Adrenal gland (tissue), 12 donors: ENCODE results near the gene MYO9B. TPM values are rescaled to one million over a fixed set of nuclear protein-coding genes. Genes with fewer than 3 reads are reported as not detected.

ENCODE experiments used
- DNase-seq, 7 donors: peaks; one replicate each; pipeline ENCODE4 v3.0.0-alpha.2; 2019 to 2020
- H3K27ac ChIP-seq, 5 donors: fragments of 200-600 bp; sonication (generic) in 4 of 5; 1 replicate in 3 of 5; 2 replicates in 2 of 5; pipeline versions ENCODE4 v1.5.1 to v1.8.0; 2016 to 2020; ENCODE audit warnings: mild to moderate bottlenecking in 1 of 5
- H3K27me3 ChIP-seq: fragments of 200-600 bp; 2 replicates; pipeline ENCODE4 v1.8.0; 2021
- H3K36me3 ChIP-seq, 2 donors: fragments of 200-600 bp; replicated peaks in 1 of 2; 1 replicate in 1 of 2; 2 replicates in 1 of 2; pipeline versions ENCODE4 v1.5.1 to v1.8.0; 2018 to 2022
- H3K4me1 ChIP-seq, 2 donors: fragments of 200-600 bp; replicated peaks in 1 of 2; 1 replicate in 1 of 2; 2 replicates in 1 of 2; pipeline versions ENCODE4 v1.5.1 to v1.8.0; 2018 to 2021
- H3K4me3 ChIP-seq, 4 donors: fragments of 200-600 bp; sonication (generic) in 3 of 4; one replicate each; pipeline ENCODE4 v1.5.1; 2016 to 2018
- H3K9me3 ChIP-seq, 3 donors: fragments of 200-600 bp; sonication (generic) in 1 of 3; replicated peaks in 1 of 3; 1 replicate in 2 of 3; 2 replicates in 1 of 3; pipeline versions ENCODE4 v1.5.1 to v1.8.0; 2016 to 2021
- POLR2A ChIP-seq, 2 donors: fragments of 450-650 bp; IDR thresholded peaks; one replicate each; pipeline ENCODE4 v1.6.1; 2017; ENCODE audit warnings: antibody characterized with exemption in 2 of 2, mild to moderate bottlenecking in 2 of 2, moderate library complexity in 1 of 2
- WGBS, 4 donors: extraction: QIAGEN DNeasy Blood & Tissue Kit in 2 of 4; methylation state at CpG; one replicate each; pipeline versions ENCODE4 v1.1.5 to v1.1.7; 2013 to 2017; 5-methylcytosine and 5-hydroxymethylcytosine counted together
- intact Hi-C, 2 donors: fragments of 100-400 bp; cut with DNase I; formaldehyde crosslinking; loops; one replicate each; pipeline versions ENCODE4 v1.14.1 to v1.15.0; 2022 to 2023
- polyA plus RNA-seq, 3 donors: library from polyadenylated mRNA; stranded (reverse); fragments of 200-250 nt in 2 of 3; fragments of 350-450 nt in 1 of 3; fragmentation: Illumina TruSeq in 1 of 3; extraction: RNeasy Lipid Tissue Mini Kit (QIAGEN cat#74804) in 1 of 3; gene quantifications; one replicate each; pipeline ENCODE4 v1.2.3, GENCODE V29; 2013 to 2014
- total RNA-seq, 9 donors: library from RNA; depleted of rRNA in 4 of 9; stranded (reverse); fragments of >200 nt in 4 of 9; fragments of 120-200 nt in 1 of 9; fragmentation: NEBNext Ultra II Directional in 1 of 9; extraction: Animal tissue kit (Norgen Biotek cat#: 25700) in 1 of 9; gene quantifications; one replicate each; pipeline versions ENCODE4 v1.1.0 to v1.2.4, GENCODE V29; 2013 to 2023
- TF ChIP-seq, protein P1 (sequence below), 6 experiments: fragments of 450-650 bp in 4 of 6; fragments of 200-600 bp in 2 of 6; sonication (generic) in 1 of 6; IDR thresholded peaks; 1 replicate in 5 of 6; 2 replicates in 1 of 6; pipeline versions ENCODE4 v1.5.1 to v1.8.0; 2016 to 2021; ENCODE audit warnings: antibody characterized with exemption in 6 of 6, mild to moderate bottlenecking in 2 of 6, moderate library complexity in 1 of 6
- donor health status: healthy with polysubstance abuse.
- donor health status: Bipolar disorder and iron deficiency.
- donor health status: DM: yes; HTN: yes; CAD: no.
- donor health status: DM: no; HTN: no; CAD: no.
- donor health status: DM: no; HTN: no; CAD: no.
- donor health status: DM: yes; HTN: yes; CAD: no.

MYO9B gene
- total and polyA plus RNA-seq, 12 donors: 23.6 to 236 (median 86.3) TPM

DNA sequence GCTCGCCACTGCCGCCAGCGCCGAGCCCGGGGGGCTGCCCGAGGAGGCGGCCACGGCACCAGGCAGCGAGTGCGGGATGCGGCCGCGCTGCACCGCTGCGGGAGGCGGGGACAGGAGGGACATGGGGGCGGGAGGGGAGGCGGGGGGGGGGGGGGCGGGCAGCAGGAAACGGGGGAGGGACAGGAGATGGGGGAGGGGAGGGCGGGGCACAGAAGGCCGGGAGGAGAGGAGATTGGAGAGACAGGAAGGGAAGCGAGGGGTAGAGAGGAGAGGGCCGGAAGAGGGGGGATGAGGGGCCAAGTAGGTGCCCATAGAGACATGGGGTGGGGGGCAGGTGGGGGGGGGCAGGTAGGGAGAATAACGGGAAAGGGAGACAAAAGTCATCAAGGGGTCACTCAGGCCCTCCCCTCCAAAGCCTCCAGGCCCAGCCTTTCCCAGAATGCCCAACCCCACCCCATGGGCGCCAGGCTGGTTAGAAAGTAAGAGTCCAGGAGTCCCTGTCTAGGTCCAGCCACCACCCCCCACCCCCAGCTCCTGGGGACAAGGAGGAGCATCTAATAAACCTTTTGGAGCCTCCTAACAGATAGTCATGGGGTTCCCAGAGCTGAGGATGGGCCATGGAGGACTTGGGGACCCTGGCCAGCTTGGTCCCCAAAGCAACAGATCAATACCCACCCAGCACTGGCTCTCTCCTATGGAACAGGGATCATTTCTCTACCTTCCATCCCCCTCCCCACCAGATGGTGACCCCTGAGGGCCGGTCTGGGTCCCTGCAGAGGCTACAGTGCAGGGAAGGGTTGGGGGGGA lies 160.6 kb downstream of the MYO9B start:
- peak in 3 of 7 donors; percentile 35 to 42 (median 38) for DNase-seq
- intact Hi-C loops: no loop called here
- TF ChIP-seq POLR2A (IDR thresholded peaks at IDR 0.05): no peak
- TF ChIP-seq, protein P1, sequence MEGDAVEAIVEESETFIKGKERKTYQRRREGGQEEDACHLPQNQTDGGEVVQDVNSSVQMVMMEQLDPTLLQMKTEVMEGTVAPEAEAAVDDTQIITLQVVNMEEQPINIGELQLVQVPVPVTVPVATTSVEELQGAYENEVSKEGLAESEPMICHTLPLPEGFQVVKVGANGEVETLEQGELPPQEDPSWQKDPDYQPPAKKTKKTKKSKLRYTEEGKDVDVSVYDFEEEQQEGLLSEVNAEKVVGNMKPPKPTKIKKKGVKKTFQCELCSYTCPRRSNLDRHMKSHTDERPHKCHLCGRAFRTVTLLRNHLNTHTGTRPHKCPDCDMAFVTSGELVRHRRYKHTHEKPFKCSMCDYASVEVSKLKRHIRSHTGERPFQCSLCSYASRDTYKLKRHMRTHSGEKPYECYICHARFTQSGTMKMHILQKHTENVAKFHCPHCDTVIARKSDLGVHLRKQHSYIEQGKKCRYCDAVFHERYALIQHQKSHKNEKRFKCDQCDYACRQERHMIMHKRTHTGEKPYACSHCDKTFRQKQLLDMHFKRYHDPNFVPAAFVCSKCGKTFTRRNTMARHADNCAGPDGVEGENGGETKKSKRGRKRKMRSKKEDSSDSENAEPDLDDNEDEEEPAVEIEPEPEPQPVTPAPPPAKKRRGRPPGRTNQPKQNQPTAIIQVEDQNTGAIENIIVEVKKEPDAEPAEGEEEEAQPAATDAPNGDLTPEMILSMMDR (IDR thresholded peaks at IDR 0.05): no peak
- peaks cover 21 to 23% of the 10 kb centered on the region in 2 donors for H3K4me1 ChIP-seq
- WGBS, 4 donors: 7 to 16% (median 12%) methylated on average over 5 to 25 of the region's 27 CpGs
- H3K27ac ChIP-seq: peak overlapping the region in 3 of 5 donors; percentile 46 to 89 (median 88)
- H3K36me3 ChIP-seq: peaks cover 0 to 37% of the 10 kb centered on the region in 2 donors
- H3K9me3 ChIP-seq: no peaks in the 10 kb centered on the region
- peak overlapping the region in 2 of 4 donors; percentile 10 to 86 for H3K4me3 ChIP-seq
- no peaks in the 10 kb centered on the region for H3K27me3 ChIP-seq

DNA sequence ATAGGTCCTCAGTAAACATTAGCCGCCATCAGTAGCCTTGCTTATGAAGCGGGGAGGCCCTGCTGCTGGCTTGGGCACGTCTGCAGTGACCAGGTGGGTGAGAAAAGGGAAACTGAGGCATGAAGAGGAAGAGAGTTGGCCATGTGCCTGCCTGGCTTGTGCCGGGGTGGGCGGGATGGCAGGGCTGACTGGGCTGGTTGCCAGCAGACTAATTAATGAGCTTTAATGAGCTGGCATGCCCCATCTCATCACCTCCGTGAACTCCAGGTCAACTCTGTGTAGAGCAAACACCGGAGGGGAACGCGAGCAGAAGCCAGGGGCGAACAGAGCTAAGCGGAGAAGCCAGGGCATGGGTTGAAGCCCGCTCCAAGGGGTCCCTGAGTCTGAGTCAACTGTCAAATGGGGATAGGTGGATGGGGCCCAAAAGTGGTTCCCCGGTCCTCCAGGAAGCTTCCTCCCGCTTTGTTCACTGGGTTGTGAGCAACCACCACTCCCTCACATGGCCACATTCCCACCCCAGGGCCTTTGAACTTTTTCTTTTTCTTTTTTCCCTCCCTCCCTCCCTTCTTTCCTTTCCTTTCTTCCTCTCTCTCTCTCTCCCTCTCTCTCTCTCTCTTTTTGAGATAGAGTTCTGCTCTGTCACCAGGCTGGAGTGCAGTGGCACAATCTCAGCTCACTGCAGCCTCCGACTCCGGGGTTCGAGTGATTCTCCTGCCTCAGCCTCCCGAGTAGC lies 161.4 kb downstream of the MYO9B start:
- H3K27ac ChIP-seq: peak overlapping the region in 3 of 5 donors; percentile 19 to 89 (median 68)
- peaks cover 21 to 23% of the 10 kb centered on the region in 2 donors for H3K4me1 ChIP-seq
- no peaks in the 10 kb centered on the region for H3K9me3 ChIP-seq
- no peaks in the 10 kb centered on the region for H3K27me3 ChIP-seq
- TF ChIP-seq, protein P1 (IDR thresholded peaks at IDR 0.05): no peak
- intact Hi-C loops: no loop called here
- peaks cover 0 to 30% of the 10 kb centered on the region in 2 donors for H3K36me3 ChIP-seq
- no peak for DNase-seq
- no peak overlapping the region for H3K4me3 ChIP-seq
- 85 to 89% (median 86%) methylated on average over 13 to 18 of the region's 18 CpGs for WGBS, 4 donors

DNA sequence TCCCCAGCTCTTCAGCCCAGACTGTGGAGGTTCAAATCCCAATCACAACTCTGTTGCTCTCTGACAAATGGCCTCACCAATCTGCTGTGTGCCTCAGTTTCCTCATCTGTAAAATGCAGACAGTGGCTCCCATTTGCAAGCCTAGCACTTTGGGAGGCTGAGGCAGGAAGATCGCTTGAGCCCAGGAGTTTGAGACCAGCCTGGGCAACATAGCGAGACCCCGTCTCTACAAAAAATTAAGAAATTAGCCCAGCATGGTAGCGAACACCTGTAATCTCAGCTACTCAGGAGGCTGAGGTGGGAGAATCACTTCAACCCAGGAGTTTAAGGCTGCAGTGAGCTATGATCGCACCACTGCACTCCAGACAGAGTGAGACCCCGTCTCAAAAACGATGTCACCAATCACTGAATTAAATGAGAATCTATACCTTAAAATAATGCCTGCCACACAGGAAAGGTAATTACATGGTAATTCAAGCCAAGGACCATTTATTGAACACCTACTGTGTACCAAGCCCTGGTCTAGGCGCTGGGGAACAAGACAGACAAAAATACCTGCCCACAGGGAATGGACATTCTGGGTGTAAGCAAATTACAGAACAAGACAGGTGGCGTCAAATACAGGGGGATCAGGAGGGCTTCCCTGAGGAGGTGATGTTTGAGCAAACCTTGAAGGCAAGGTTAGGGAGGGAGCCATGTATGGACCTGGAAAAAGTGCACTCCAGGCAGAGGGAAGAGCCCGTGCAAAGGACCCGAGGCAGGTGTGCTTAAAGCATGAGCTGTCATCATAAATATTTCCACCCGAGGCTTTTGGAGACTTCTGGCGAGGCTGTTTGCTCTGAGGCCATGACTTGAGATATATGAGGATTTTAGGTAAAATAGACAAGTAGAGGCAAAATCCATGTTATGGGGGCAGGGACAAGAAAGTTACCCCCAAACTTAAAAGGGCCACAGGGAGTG lies 162.4 kb downstream of the MYO9B start:
- 87 to 91% (median 89%) methylated on average over 12 to 13 of the region's 13 CpGs for WGBS, 4 donors
- no peak for DNase-seq
- Histone ChIP-seq H3K27ac (no peak overlapping the region), H3K9me3 (no peaks in the 10 kb centered on the region), H3K4me1 (peaks cover 21 to 30% of the 10 kb centered on the region in 2 donors), H3K4me3 (no peak overlapping the region), H3K27me3 (no peaks in the 10 kb centered on the region), H3K36me3 (peaks cover 0 to 20% of the 10 kb centered on the region in 2 donors)
- intact Hi-C loops: no loop called here
- TF ChIP-seq, protein P1 (IDR thresholded peaks at IDR 0.05): no peak
- TF ChIP-seq POLR2A (IDR thresholded peaks at IDR 0.05): no peak
